ENCODE results near the gene TMEM200A.

- TF ChIP-seq POLR2AphosphoS5 (IDR thresholded peaks at IDR 0.05): no peak
- no peak for TF ChIP-seq CTCF (IDR thresholded peaks at IDR 0.05)
- TF ChIP-seq POLR2A (IDR thresholded peaks at IDR 0.05): no peak
Observed at GRCh38 chr6:130411481-130411880, 45.7 kb downstream of the TMEM200A start.

All from prostate gland (tissue), 2 donors.